Posterior vena cava (tissue), 2 donors: ENCODE results near the gene PRM2. TPM values are rescaled to one million over a fixed set of nuclear protein-coding genes. Genes with fewer than 3 reads are reported as not detected.

Experiments
- DNase-seq: peaks from one replicate; pipeline ENCODE4 v3.0.0-alpha.2; 2020; ENCODE audit warnings: low spot score
- intact Hi-C, 2 donors: fragments of 100-400 bp; cut with DNase I; formaldehyde crosslinking; loops; one replicate each; pipeline versions ENCODE4 v1.14.1 to v1.14.2; 2022 to 2023
- total RNA-seq, 2 donors: library from RNA; stranded (reverse); fragmentation: NEBNext Ultra II Directional; extraction: Animal tissue kit (Norgen Biotek cat#: 25700); gene quantifications; one replicate each; pipeline ENCODE4 v1.2.1, GENCODE V29; 2021
- donor health status: DM: yes; HTN: yes; CAD: no.
- donor health status: DM: yes; HTN: yes; CAD: no.

PRM2 gene
- total RNA-seq, 2 donors from 2014 or later: not detected

GRCh38 chr16:11253009-11253994 is 23.0 kb downstream of the PRM2 start:
- no peak for DNase-seq
- intact Hi-C loops: loop anchor here (2.0 to 10.0 kb wide), 3 partner anchors 139 to 277 kb away; no protein-coding TSS in a partner anchor

- DNase-seq: no peak
- intact Hi-C loops: loop anchor here (2.0 to 10.0 kb wide), 3 partner anchors 138 to 276 kb away; no protein-coding TSS in a partner anchor
Observed at GRCh38 chr16:11252482-11252931, 23.8 kb downstream of the PRM2 start.

- intact Hi-C loops: loop anchor here (2.0 to 10.0 kb wide), 3 partner anchors 137 to 275 kb away; no protein-coding TSS in a partner anchor
- DNase-seq: no peak
Observed at GRCh38 chr16:11251525-11252481, 24.5 kb downstream of the PRM2 start.

GRCh38 chr16:11250786-11251524 is 25.3 kb downstream of the PRM2 start:
- intact Hi-C loops: loop anchor here (10.0 kb wide), 2 partner anchors 136 to 146 kb away; no protein-coding TSS in a partner anchor
- DNase-seq: no peak

GRCh38 chr16:11250091-11250785 is 26.0 kb downstream of the PRM2 start:
- no peak for DNase-seq
- intact Hi-C loops: loop anchor here (10.0 kb wide), 2 partner anchors 135 to 145 kb away; no protein-coding TSS in a partner anchor

- intact Hi-C loops: loop anchor here (10.0 kb wide), 2 partner anchors 135 to 145 kb away; no protein-coding TSS in a partner anchor
- no peak for DNase-seq
Observed at GRCh38 chr16:11249233-11250061, 26.8 kb downstream of the PRM2 start.

- DNase-seq: no peak
- intact Hi-C loops: no loop called here
Observed at GRCh38 chr16:11248133-11248532, 28.1 kb downstream of the PRM2 start.

- intact Hi-C loops: no loop called here
- DNase-seq: no peak
Observed at GRCh38 chr16:11245988-11246387, 30.3 kb downstream of the PRM2 start.

GRCh38 chr16:11245222-11245737 is 31.0 kb downstream of the PRM2 start:
- DNase-seq: no peak
- intact Hi-C loops: no loop called here

GRCh38 chr16:11242658-11243057 is 33.6 kb downstream of the PRM2 start:
- intact Hi-C loops: no loop called here
- DNase-seq: no peak

- DNase-seq: no peak
- intact Hi-C loops: no loop called here
Observed at GRCh38 chr16:11241480-11242204, 34.6 kb downstream of the PRM2 start.

GRCh38 chr16:11240636-11241473 is 35.4 kb downstream of the PRM2 start:
- DNase-seq: no peak
- intact Hi-C loops: no loop called here

GRCh38 chr16:11239644-11240632 is 36.3 kb downstream of the PRM2 start:
- intact Hi-C loops: no loop called here
- no peak for DNase-seq
